Measurements from ENCODE around the gene DMD. TPM values are rescaled to one million over a fixed set of nuclear protein-coding genes. Genes with fewer than 3 reads are reported as not detected.

The DMD gene
- total RNA-seq, 1 donor from 2014 or later, result 9.7 TPM

DNA sequence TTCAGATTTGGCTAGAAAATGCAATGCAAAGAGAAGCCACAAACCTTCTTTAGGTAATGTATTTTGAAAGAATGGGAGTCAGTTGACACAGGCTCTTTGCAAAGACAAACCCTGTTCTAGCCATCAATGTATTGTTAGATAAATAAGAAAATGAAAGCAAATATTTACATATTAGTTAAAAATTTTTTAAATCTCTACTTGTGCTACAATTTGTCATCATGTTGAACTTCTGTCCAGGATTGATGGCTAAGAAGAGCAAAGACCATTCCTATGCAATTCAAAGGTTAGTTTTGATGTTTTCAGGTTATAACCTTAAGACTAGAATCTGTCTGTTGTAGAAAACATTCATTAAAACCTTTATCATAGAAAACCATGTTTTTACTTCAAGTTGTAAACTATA is 1350.7 kb downstream of the DMD start:
- no peak for DNase-seq (ENCODE audit: low read depth, low spot score)
- peaks cover 9% of the 10 kb centered on the region for H3K9me3 Mint-ChIP-seq
- TF ChIP-seq, protein P1, sequence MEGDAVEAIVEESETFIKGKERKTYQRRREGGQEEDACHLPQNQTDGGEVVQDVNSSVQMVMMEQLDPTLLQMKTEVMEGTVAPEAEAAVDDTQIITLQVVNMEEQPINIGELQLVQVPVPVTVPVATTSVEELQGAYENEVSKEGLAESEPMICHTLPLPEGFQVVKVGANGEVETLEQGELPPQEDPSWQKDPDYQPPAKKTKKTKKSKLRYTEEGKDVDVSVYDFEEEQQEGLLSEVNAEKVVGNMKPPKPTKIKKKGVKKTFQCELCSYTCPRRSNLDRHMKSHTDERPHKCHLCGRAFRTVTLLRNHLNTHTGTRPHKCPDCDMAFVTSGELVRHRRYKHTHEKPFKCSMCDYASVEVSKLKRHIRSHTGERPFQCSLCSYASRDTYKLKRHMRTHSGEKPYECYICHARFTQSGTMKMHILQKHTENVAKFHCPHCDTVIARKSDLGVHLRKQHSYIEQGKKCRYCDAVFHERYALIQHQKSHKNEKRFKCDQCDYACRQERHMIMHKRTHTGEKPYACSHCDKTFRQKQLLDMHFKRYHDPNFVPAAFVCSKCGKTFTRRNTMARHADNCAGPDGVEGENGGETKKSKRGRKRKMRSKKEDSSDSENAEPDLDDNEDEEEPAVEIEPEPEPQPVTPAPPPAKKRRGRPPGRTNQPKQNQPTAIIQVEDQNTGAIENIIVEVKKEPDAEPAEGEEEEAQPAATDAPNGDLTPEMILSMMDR (conservative IDR thresholded peaks at IDR 0.05), result no peak
- H3K27ac Mint-ChIP-seq (ENCODE audit: unreplicated experiment), result no peak overlapping the region
- H3K36me3 Mint-ChIP-seq (ENCODE audit: low read depth), result no peaks in the 10 kb centered on the region
- no peaks in the 10 kb centered on the region for H3K27me3 Mint-ChIP-seq (ENCODE audit: low read depth)
- no peaks in the 10 kb centered on the region for H3K4me1 Mint-ChIP-seq
- no peak overlapping the region for H3K4me3 Mint-ChIP-seq

GRCh38 chrX:31858915-31859314 is 1352.4 kb downstream of the DMD start:
- no peak overlapping the region for H3K4me3 Mint-ChIP-seq
- TF ChIP-seq, protein P1 (conservative IDR thresholded peaks at IDR 0.05), result no peak
- no peak overlapping the region for H3K27ac Mint-ChIP-seq (ENCODE audit: unreplicated experiment)
- peaks cover 6% of the 10 kb centered on the region for H3K9me3 Mint-ChIP-seq
- H3K27me3 Mint-ChIP-seq (ENCODE audit: low read depth), result no peaks in the 10 kb centered on the region
- no peaks in the 10 kb centered on the region for H3K4me1 Mint-ChIP-seq
- DNase-seq (ENCODE audit: low read depth, low spot score), result no peak
- no peaks in the 10 kb centered on the region for H3K36me3 Mint-ChIP-seq (ENCODE audit: low read depth)

DNA sequence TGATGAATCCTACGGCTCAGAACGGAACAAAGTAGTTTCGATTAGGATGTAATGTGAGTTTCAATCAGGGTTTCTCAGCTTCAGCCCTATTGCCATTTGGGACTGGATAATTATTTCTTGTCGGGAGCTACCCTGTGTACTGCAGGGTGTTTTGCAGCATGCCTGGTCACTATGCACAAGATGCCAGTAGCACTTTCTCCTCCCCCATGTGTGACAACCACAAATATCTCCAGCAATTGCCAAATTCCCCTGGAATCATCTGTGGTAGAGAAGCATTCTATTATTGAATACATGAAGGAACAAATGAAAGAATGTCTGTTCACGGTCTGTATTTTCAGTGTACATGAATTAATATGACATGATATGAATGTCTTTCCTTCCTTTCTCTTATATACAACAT is 1356.6 kb downstream of the DMD start:
- no peak for DNase-seq (ENCODE audit: low read depth, low spot score)
- Mint-ChIP-seq H3K9me3 (peaks cover 2% of the 10 kb centered on the region), H3K4me1 (no peaks in the 10 kb centered on the region), H3K4me3 (no peak overlapping the region), H3K27ac (ENCODE audit: unreplicated experiment) (no peak overlapping the region), H3K36me3 (ENCODE audit: low read depth) (no peaks in the 10 kb centered on the region), H3K27me3 (ENCODE audit: low read depth) (no peaks in the 10 kb centered on the region)
- TF ChIP-seq, protein P1 (conservative IDR thresholded peaks at IDR 0.05), result no peak

- H3K27ac Mint-ChIP-seq (ENCODE audit: unreplicated experiment), result no peak overlapping the region
- H3K4me3 Mint-ChIP-seq, result no peak overlapping the region
- DNase-seq (ENCODE audit: low read depth, low spot score), result no peak
- H3K36me3 Mint-ChIP-seq (ENCODE audit: low read depth), result no peaks in the 10 kb centered on the region
- TF ChIP-seq, protein P1 (conservative IDR thresholded peaks at IDR 0.05), result no peak
- no peaks in the 10 kb centered on the region for H3K27me3 Mint-ChIP-seq (ENCODE audit: low read depth)
- H3K4me1 Mint-ChIP-seq, result no peaks in the 10 kb centered on the region
- H3K9me3 Mint-ChIP-seq, result peaks cover 2% of the 10 kb centered on the region
Measured at GRCh38 chrX:31851761-31852160, 1359.6 kb downstream of the DMD start.

GRCh38 chrX:31847773-31848172 is 1363.6 kb downstream of the DMD start:
- Mint-ChIP-seq H3K4me3 (no peak overlapping the region), H3K27me3 (ENCODE audit: low read depth) (no peaks in the 10 kb centered on the region), H3K4me1 (no peaks in the 10 kb centered on the region), H3K9me3 (peaks cover 12% of the 10 kb centered on the region), H3K27ac (ENCODE audit: unreplicated experiment) (no peak overlapping the region), H3K36me3 (ENCODE audit: low read depth) (no peaks in the 10 kb centered on the region)
- no peak for DNase-seq (ENCODE audit: low read depth, low spot score)
- TF ChIP-seq, protein P1 (conservative IDR thresholded peaks at IDR 0.05), result no peak

GRCh38 chrX:31845003-31845402 is 1366.3 kb downstream of the DMD start:
- Mint-ChIP-seq H3K9me3 (peaks cover 11% of the 10 kb centered on the region), H3K36me3 (ENCODE audit: low read depth) (no peaks in the 10 kb centered on the region), H3K27me3 (ENCODE audit: low read depth) (no peaks in the 10 kb centered on the region), H3K4me1 (no peaks in the 10 kb centered on the region), H3K4me3 (no peak overlapping the region), H3K27ac (ENCODE audit: unreplicated experiment) (no peak overlapping the region)
- TF ChIP-seq, protein P1 (conservative IDR thresholded peaks at IDR 0.05), result no peak
- DNase-seq (ENCODE audit: low read depth, low spot score), result no peak
